Retina (tissue), 1 donor: ENCODE results near the gene EIF4G3.
"Not testable (repeated sequence)": the region's sequence is repeated elsewhere in the genome, so short reads cannot be mapped to it uniquely, and the experiment has no call there.

Source experiments
- DNase-seq: peaks from one replicate; pipeline ENCODE4 v3.0.0-alpha.2; 2016

EIF4G3 gene

DNA sequence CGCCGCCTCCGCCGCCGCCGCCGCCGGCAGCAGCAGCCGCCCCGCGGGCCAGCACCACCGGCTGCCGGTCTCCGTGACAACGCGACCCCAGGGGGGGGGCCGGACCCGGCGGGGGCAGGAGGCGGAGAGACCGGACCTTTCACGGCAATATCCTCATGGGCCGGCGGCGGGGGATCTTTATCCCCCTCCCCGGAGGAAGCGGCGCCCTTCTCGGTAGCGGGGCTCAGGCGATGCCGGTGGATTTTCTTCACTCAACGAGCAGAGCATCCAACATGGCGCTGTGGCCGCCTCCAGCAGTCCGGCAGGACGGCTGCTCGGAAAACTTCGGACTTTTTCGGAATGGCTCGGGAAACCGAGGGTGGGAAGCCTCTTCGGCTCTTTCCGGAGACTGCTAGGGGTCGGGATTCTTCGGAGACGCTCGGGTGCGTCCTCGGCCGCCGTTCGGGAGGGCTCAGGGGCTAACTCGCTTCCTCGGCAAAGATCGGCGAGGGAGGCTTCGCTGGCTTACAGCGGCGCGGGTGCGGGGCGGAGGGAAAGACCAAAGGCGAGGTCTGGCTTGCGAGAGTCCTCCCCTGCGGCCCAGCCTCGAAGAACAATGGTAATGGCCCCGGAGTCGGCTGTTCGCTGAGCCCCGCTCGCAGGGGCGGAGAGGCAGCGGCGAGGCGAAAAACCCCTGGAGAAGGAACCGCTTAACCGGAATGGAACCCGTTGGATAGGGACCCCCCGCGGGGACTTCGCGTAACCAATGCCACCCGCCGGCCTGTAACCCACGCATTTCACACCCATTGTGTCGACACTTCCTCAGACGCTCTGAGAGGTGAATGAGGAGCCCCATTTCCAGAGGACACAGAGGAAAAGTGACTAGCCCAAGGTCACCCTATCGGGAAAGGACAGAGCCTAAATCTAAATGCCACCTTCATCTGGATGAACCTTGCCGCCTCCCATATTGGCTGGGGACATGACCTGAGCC lies at the start of gene EIF4G3:
TSS of gene EIF4G3 (minus strand) at position 312 of the 970 bp plus-strand sequence. CDS start 174,155 bp downstream, outside the sequence.
- peak; percentile 100 for DNase-seq

GRCh38 chr1:21225065-21225464 lies 48.4 kb upstream of the EIF4G3 start:
- no peak for DNase-seq

- no peak for DNase-seq
Measured at GRCh38 chr1:21220815-21221214, 44.1 kb upstream of the EIF4G3 start.

DNA sequence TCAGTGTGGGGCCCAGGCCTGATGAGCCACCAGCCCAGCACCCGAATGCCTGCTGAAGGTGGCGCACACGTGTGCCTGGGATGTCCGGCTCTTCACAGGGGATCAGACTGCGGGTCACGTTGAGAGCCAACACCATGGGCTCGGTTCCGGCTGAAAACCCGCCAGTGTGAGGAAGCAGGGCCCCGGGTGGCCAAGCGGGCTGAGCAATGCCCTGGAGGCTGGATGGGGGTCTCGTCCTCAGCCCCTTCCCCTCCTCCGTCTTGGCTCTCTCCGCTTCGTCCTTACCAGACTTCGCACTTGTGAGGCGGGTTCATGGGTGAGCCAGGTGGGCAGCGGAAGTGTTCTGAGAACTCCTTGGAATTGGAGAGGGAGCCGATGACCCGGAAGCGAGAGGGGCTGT lies 43.0 kb upstream of the EIF4G3 start:
- no peak for DNase-seq

GRCh38 chr1:21217812-21218596 lies 41.3 kb upstream of the EIF4G3 start:
- DNase-seq: peak; percentile 38

DNA sequence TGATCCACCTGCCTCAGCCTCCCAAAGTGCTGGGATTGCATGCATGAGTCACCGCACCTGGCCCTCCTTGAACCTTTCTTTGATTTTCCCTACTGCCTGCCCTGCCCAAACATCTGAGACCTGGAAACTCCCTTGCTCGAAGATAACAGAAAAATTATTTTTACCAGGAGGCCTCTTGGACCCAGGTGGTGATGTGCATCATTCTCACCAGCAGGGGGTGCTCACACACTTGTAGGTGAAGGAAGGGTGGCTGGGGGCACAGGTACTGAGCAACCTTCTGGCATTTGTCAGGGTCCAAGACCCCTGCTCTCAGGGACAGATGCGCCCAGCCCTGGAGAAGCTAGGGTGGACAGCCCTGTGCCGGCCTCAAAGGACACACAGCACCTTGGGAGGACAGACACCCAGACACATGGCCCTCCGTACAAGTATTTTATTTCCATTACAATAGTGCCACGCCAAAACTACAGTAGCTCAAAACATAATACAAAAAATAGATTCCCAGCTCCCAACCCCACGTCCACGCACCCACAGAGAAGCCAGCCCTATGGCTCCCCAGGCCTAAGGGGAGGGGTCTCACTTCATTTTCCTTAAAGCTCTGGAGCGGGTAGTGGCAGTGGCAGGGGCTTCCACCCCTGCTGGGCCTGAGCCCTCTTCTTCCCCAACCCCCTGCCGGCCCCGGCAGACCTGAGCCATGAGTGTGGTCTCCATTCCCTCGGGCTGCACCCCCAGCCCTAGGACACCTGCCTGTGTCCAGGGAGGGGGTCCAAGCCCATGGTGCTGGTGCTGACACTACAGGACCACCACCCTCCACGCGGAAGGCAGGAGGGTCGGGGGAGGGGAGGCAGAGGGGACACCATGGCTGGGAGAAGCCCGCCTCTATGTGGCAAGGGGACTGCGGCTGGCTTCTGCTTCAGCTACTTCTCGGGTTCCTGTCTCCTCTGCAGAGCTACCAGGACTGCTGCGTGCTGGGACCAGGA lies 40.4 kb upstream of the EIF4G3 start:
- peak; percentile 32 for DNase-seq

- no peak for DNase-seq
Measured at GRCh38 chr1:21212126-21212525, 35.4 kb upstream of the EIF4G3 start.

GRCh38 chr1:21208137-21208700 lies 31.5 kb upstream of the EIF4G3 start:
- DNase-seq: not testable (repeated sequence)

- DNase-seq: no peak
Measured at GRCh38 chr1:21206117-21206516, 29.4 kb upstream of the EIF4G3 start.

DNA sequence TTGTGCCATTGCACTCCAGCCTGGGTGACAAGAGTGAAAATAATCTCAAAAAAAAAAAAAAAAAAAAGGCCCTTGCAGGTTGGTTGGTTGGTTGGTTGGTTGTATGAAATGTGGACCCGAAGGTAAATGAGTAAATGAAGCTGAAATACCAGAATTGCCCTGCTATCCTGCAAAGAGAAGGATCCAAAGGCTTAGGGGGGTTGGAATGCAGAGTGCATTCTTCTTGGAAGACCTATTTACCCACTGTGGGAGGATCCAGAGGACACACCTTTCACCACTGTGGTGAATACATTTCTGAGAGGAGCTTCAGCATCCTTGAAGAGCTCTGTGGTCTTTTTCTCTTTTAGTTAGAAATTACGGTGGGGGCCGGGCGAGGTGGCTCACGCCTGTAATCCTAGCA lies 28.7 kb upstream of the EIF4G3 start:
- DNase-seq: no peak

GRCh38 chr1:21201650-21202049 lies 25.0 kb upstream of the EIF4G3 start:
- DNase-seq: no peak

DNA sequence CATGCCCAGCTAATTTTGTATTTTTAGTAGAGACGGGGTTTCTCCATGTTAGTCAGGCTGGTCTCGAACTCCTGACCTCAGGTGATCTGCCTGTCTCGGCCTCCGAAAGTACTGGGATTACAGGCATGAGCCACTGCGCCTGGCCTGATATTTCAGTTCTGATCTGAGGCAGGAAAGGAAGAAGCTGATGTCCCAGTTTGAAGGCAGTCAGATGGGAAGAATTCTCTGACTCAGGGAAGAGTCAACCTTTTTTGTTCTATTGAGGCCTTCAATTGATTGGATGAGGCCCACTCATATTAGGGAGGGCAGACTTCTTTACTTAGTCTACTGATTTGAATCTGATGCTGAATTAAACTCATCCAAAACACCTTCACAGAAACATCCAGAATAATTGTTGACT lies 24.5 kb upstream of the EIF4G3 start:
- not testable (repeated sequence) for DNase-seq

GRCh38 chr1:21200767-21201166 lies 24.1 kb upstream of the EIF4G3 start:
- DNase-seq: no peak

DNA sequence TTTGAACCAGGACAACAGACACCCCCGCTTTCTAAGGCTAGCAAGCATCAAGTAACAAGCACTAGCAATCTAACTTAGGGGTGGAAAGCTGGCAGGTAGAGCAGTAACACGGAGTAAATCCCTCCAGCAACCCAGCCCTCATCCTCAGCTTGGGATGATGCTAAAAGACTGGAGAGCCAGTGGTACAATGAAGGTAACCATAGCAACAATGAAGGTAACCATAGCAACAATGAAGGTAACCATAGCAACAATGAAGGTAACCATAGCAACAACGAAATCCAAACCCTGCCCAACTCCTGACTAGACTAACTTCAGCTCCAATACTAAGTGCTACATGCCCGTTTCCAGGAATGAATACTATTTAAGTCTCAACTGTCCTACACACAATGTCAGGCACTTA lies 22.2 kb upstream of the EIF4G3 start:
- peak; percentile 19 for DNase-seq

DNA sequence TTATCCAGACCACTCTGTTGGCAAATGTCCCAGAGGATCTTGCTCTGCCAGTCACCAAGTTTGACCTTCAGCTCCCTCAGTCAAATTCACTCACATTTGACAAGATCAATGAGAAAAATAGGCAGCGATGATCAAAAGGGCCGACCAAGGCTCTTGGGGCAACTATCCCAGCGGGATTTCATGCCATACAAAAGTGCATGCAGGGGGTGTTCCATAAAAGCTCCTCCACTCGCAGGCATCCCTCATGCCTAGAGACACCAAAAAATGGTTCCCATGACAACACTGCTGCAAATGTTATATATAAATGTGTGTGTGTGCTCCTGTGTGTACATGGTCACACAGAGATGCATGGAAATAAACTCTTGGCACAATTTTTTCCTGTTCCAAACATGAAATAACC lies 16.2 kb upstream of the EIF4G3 start:
- DNase-seq: no peak

GRCh38 chr1:21192284-21192683 lies 15.6 kb upstream of the EIF4G3 start:
- no peak for DNase-seq

- not testable (repeated sequence) for DNase-seq
Measured at GRCh38 chr1:21190771-21191170, 14.1 kb upstream of the EIF4G3 start.

- DNase-seq: no peak
Measured at GRCh38 chr1:21189906-21190500, 13.3 kb upstream of the EIF4G3 start.

- no peak for DNase-seq
Measured at GRCh38 chr1:21189421-21189820, 12.7 kb upstream of the EIF4G3 start.

- no peak for DNase-seq
Measured at GRCh38 chr1:21188235-21188634, 11.5 kb upstream of the EIF4G3 start.

GRCh38 chr1:21185221-21185731 lies 8.6 kb upstream of the EIF4G3 start:
- DNase-seq: no peak
